Suprapubic skin (tissue), 4 donors: ENCODE results near the gene METTL21C. TPM values are rescaled to one million over a fixed set of nuclear protein-coding genes. Genes with fewer than 3 reads are reported as not detected.

Source experiments
- DNase-seq, 2 donors: peaks; one replicate each; pipeline ENCODE4 v3.0.0-alpha.2; 2019; ENCODE audit warnings: low spot score in 2 of 2
- H3K27ac ChIP-seq: fragments of 200-600 bp; sonication (generic); one replicate; pipeline ENCODE4 v1.5.1; 2019
- H3K27me3 ChIP-seq: fragments of 200-600 bp; sonication (generic); one replicate; pipeline ENCODE4 v1.5.1; 2019
- H3K36me3 ChIP-seq: fragments of 200-600 bp; sonication (generic); one replicate; pipeline ENCODE4 v1.5.1; 2019
- H3K4me1 ChIP-seq: fragments of 200-600 bp; sonication (generic); one replicate; pipeline ENCODE4 v1.5.1; 2019
- H3K4me3 ChIP-seq: fragments of 200-600 bp; sonication (generic); one replicate; pipeline ENCODE4 v1.5.1; 2019; ENCODE audit warnings: mild to moderate bottlenecking
- H3K9me3 ChIP-seq: fragments of 200-600 bp; sonication (generic); one replicate; pipeline ENCODE4 v1.5.1; 2019
- CTCF ChIP-seq, 2 donors: fragments of 200-600 bp in 1 of 2; fragments of 450-650 bp in 1 of 2; sonication (generic) in 1 of 2; IDR thresholded peaks; one replicate each; pipeline ENCODE4 v1.5.1; 2016 to 2019; ENCODE audit warnings: antibody characterized with exemption in 2 of 2, mild to moderate bottlenecking in 1 of 2, moderate library complexity in 1 of 2
- EP300 ChIP-seq: sonication (generic); formaldehyde crosslinking; IDR thresholded peaks from one replicate; pipeline ENCODE4 v1.6.1; 2017; ENCODE audit warnings: antibody characterized with exemption
- POLR2A ChIP-seq, 2 donors: fragments of 450-650 bp; IDR thresholded peaks; one replicate each; pipeline ENCODE4 v1.6.1; 2017; ENCODE audit warnings: antibody characterized with exemption in 2 of 2, mild to moderate bottlenecking in 2 of 2, moderate library complexity in 2 of 2
- POLR2AphosphoS5 ChIP-seq, 3 donors: sonication (generic); formaldehyde crosslinking; IDR thresholded peaks; one replicate each; pipeline ENCODE4 v1.6.1; 2017; ENCODE audit warnings: antibody characterized with exemption in 3 of 3
- WGBS: methylation state at CpG from one replicate; pipeline ENCODE4 v1.1.5; 2018; 5-methylcytosine and 5-hydroxymethylcytosine counted together
- total RNA-seq, 4 donors: library from RNA; depleted of rRNA; stranded (reverse); fragments of >200 nt; gene quantifications; one replicate each; pipeline ENCODE4 v1.1.0, GENCODE V29; 2016

The METTL21C gene
- total RNA-seq, 4 donors from 2014 or later: not detected

GRCh38 chr13:102651892-102652291 lies 43.0 kb downstream of the METTL21C start:
- H3K4me3 ChIP-seq: no peak overlapping the region
- no peaks in the 10 kb centered on the region for H3K27me3 ChIP-seq
- H3K4me1 ChIP-seq: no peaks in the 10 kb centered on the region
- H3K27ac ChIP-seq: no peak overlapping the region
- TF ChIP-seq POLR2AphosphoS5 (IDR thresholded peaks at IDR 0.05): no peak
- TF ChIP-seq POLR2A (IDR thresholded peaks at IDR 0.05): no peak
- no peak for TF ChIP-seq CTCF (IDR thresholded peaks at IDR 0.05)
- TF ChIP-seq EP300: no peak
- no peaks in the 10 kb centered on the region for H3K9me3 ChIP-seq
- H3K36me3 ChIP-seq: peaks cover 62% of the 10 kb centered on the region
- DNase-seq: no peak
- 53% methylated on average over 5 of the region's 5 CpGs for WGBS

GRCh38 chr13:102651392-102651791 lies 43.5 kb downstream of the METTL21C start:
- H3K36me3 ChIP-seq: peaks cover 62% of the 10 kb centered on the region
- DNase-seq: no peak
- H3K27me3 ChIP-seq: no peaks in the 10 kb centered on the region
- no peaks in the 10 kb centered on the region for H3K9me3 ChIP-seq
- H3K4me1 ChIP-seq: no peaks in the 10 kb centered on the region
- no peak overlapping the region for H3K27ac ChIP-seq
- no peak for TF ChIP-seq POLR2A (IDR thresholded peaks at IDR 0.05)
- TF ChIP-seq CTCF (IDR thresholded peaks at IDR 0.05): no peak
- no peak for TF ChIP-seq EP300
- no peak for TF ChIP-seq POLR2AphosphoS5 (IDR thresholded peaks at IDR 0.05)
- no peak overlapping the region for H3K4me3 ChIP-seq

GRCh38 chr13:102650444-102650843 lies 44.4 kb downstream of the METTL21C start:
- Histone ChIP-seq H3K4me1 (no peaks in the 10 kb centered on the region), H3K36me3 (peaks cover 62% of the 10 kb centered on the region), H3K4me3 (no peak overlapping the region), H3K9me3 (no peaks in the 10 kb centered on the region), H3K27ac (no peak overlapping the region), H3K27me3 (no peaks in the 10 kb centered on the region)
- TF ChIP-seq EP300 (no peak), CTCF (IDR thresholded peaks at IDR 0.05) (no peak), POLR2A (IDR thresholded peaks at IDR 0.05) (no peak), POLR2AphosphoS5 (IDR thresholded peaks at IDR 0.05) (no peak)
- 92% methylated on average over 3 of the region's 3 CpGs for WGBS
- DNase-seq: no peak

- Histone ChIP-seq H3K27me3 (no peaks in the 10 kb centered on the region), H3K4me1 (no peaks in the 10 kb centered on the region), H3K36me3 (peaks cover 67% of the 10 kb centered on the region), H3K4me3 (no peak overlapping the region), H3K9me3 (no peaks in the 10 kb centered on the region), H3K27ac (no peak overlapping the region)
- TF ChIP-seq POLR2A (IDR thresholded peaks at IDR 0.05) (no peak), CTCF (IDR thresholded peaks at IDR 0.05) (no peak), POLR2AphosphoS5 (IDR thresholded peaks at IDR 0.05) (no peak), EP300 (no peak)
- WGBS: 44% methylated on average over 3 of the region's 3 CpGs
- no peak for DNase-seq
Measured at GRCh38 chr13:102648046-102648445, 46.8 kb downstream of the METTL21C start.

GRCh38 chr13:102645701-102646100 lies 49.1 kb downstream of the METTL21C start:
- no peak overlapping the region for H3K4me3 ChIP-seq
- DNase-seq: no peak
- no peaks in the 10 kb centered on the region for H3K9me3 ChIP-seq
- 55% methylated on average over 1 of the region's 1 CpG for WGBS
- H3K27ac ChIP-seq: no peak overlapping the region
- peaks cover 76% of the 10 kb centered on the region for H3K36me3 ChIP-seq
- TF ChIP-seq POLR2AphosphoS5 (IDR thresholded peaks at IDR 0.05) (no peak), POLR2A (IDR thresholded peaks at IDR 0.05) (no peak), CTCF (IDR thresholded peaks at IDR 0.05) (no peak), EP300 (no peak)
- H3K4me1 ChIP-seq: peaks cover 7% of the 10 kb centered on the region
- no peaks in the 10 kb centered on the region for H3K27me3 ChIP-seq
